AG09309 (cell line): Measurements from ENCODE around the gene PRDM1.

Experiments
- DNase-seq: peaks from one replicate; pipeline ENCODE4 v3.0.0-alpha.2; 2010; ENCODE audit warnings: low read depth
- H3K4me3 ChIP-seq: 2 replicates; pipeline ENCODE4 v1.5.1; 2011; ENCODE audit warnings: mild to moderate bottlenecking, low read depth, low read length, moderate library complexity; ENCODE audit not compliant: control insufficient read depth
- CTCF ChIP-seq: IDR thresholded peaks from 2 replicates; pipeline ENCODE4 v1.5.1; 2011; ENCODE audit warnings: mild to moderate bottlenecking, low read depth, low read length, inconsistent platforms; ENCODE audit not compliant: insufficient read depth, control insufficient read depth; ENCODE audit errors: missing control alignments

The PRDM1 gene

GRCh38 chr6:106101466-106101865, 15.3 kb downstream of the PRDM1 start:
- no peak overlapping the region for H3K4me3 ChIP-seq
- no peak for DNase-seq
- no peak for TF ChIP-seq CTCF

- DNase-seq = no peak
- TF ChIP-seq CTCF = no peak
- no peak overlapping the region for H3K4me3 ChIP-seq
These were observed 15.9 kb downstream of the PRDM1 start for GRCh38 chr6:106102034-106102433.

- no peak overlapping the region for H3K4me3 ChIP-seq
- no peak for DNase-seq
- TF ChIP-seq CTCF = no peak
These were observed 17.0 kb downstream of the PRDM1 start for GRCh38 chr6:106102967-106103727.

GRCh38 chr6:106103728-106104109, 17.6 kb downstream of the PRDM1 start:
- DNase-seq = no peak

GRCh38 chr6:106104476-106104875, 18.3 kb downstream of the PRDM1 start:
- DNase-seq = no peak
- H3K4me3 ChIP-seq = no peak overlapping the region

More at GRCh38 chr6:106103728-106104109, 17.6 kb downstream of the PRDM1 start:
- TF ChIP-seq CTCF = no peak
- no peak overlapping the region for H3K4me3 ChIP-seq

GRCh38 chr6:106104941-106105340, 18.8 kb downstream of the PRDM1 start:
- DNase-seq = no peak
- TF ChIP-seq CTCF = no peak
- H3K4me3 ChIP-seq = no peak overlapping the region

More at GRCh38 chr6:106104476-106104875, 18.3 kb downstream of the PRDM1 start:
- no peak for TF ChIP-seq CTCF
